ENCODE results near the gene CNIH3. TPM values are rescaled to one million over a fixed set of nuclear protein-coding genes. Genes with fewer than 3 reads are reported as not detected.

CNIH3 gene
- total and polyA plus RNA-seq, 2 donors (not counting 1 experiment from before 2014, with no cell fraction given) = 3.7 to 28.1 TPM

DNA sequence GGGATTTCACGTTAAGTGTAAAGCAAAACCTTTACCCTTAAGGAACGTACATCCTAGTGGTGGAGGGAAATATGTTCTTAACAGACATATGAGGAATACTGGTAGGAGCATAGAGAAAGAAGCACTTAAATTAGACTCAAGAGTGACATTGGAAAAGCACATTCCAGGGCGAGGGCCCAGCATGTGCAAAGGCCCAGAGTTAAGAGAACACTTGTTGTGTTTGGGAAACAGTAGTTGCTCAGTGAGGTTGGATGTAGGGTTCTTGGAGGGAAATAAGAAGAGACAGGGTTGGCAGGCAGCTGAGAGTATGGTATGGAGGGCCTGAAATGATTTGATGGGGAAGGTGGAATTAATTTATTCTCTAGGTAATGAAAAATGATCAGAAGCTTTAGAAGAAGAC is 115.5 kb downstream of the CNIH3 start:
- Histone ChIP-seq H3K4me1 (ENCODE audit: control insufficient read depth, extremely low read depth, insufficient read depth, low read length) (peaks cover 10% of the 10 kb centered on the region), H3K4me2 (ENCODE audit: extremely low read depth, insufficient read depth, low read length) (no peak overlapping the region), H3K9ac (ENCODE audit: insufficient read depth, low read length) (no peak overlapping the region), H4K20me1 (ENCODE audit: control insufficient read depth, extremely low read depth, insufficient read depth, low read length) (no peaks in the 10 kb centered on the region), H3K79me2 (ENCODE audit: control insufficient read depth, insufficient read depth, low read length) (no peaks in the 10 kb centered on the region), H2AFZ (ENCODE audit: low read length) (no peak overlapping the region), H3K4me3 (replicated peaks in 1 of 4; ENCODE audit: control extremely low read depth in 1 of 4, insufficient read depth in 1 of 4, low read depth in 3 of 4, low read length in 4 of 4) (no peak overlapping the region), H3K27ac (ENCODE audit: insufficient read depth, low read length) (no peak overlapping the region), H3K36me3 (ENCODE audit: control insufficient read depth, insufficient read depth, low read length) (no peaks in the 10 kb centered on the region), H3K9me3 (ENCODE audit: control insufficient read depth, insufficient read depth, low read depth, low read length) (no peaks in the 10 kb centered on the region), H3K27me3 (ENCODE audit: control insufficient read depth, insufficient read depth, low read length) (no peaks in the 10 kb centered on the region)
- DNase-seq (ENCODE audit: low read depth in 2 of 2) = no peak
- no peak for TF ChIP-seq CTCF (conservative IDR thresholded peaks at IDR 0.05 in 1 of 2, IDR thresholded peaks at IDR 0.05 in 1 of 2; ENCODE audit: low read depth in 1 of 2, low read length in 2 of 2)
- no peak for TF ChIP-seq EZH2 (IDR thresholded peaks at IDR 0.05; ENCODE audit: low read length, missing control alignments)

DNA sequence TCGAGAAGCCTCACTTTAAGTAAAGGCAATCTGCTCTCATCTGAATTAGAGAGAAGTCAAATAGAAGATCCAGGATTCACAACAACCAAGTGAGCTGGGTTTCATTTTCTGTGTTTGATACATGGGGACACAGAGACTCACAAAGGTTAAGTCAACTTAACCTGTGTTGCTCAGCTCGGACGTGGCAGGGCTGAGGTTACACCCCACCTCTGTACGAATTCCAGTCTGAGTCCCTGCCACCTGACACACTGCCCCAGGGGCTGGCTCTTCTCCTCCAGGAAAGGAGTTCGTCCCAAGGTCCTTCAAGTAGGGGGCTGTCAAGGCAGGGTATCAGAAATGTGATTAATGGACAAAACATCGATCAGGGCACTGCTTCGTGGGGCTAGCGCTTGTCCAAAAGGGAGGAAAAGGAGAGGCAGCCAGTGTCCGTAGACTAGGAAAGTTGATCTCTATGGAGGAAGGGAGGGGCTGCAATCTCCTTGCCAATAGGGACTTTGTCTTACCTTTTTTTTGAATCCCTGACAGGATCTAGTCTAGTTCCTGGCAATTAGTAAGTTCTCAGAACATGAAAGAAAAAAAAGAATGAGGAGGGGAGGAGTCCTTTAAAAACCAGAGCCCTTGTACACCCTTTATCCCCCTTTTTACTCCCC is 116.4 kb downstream of the CNIH3 start:
- H3K4me1 ChIP-seq (ENCODE audit: control insufficient read depth, extremely low read depth, insufficient read depth, low read length) = peaks cover 8% of the 10 kb centered on the region
- H3K27ac ChIP-seq (ENCODE audit: insufficient read depth, low read length) = no peak overlapping the region
- TF ChIP-seq EZH2 (IDR thresholded peaks at IDR 0.05; ENCODE audit: low read length, missing control alignments) = no peak
- TF ChIP-seq CTCF (conservative IDR thresholded peaks at IDR 0.05 in 1 of 2, IDR thresholded peaks at IDR 0.05 in 1 of 2; ENCODE audit: low read depth in 1 of 2, low read length in 2 of 2) = no peak
- H3K79me2 ChIP-seq (ENCODE audit: control insufficient read depth, insufficient read depth, low read length) = no peaks in the 10 kb centered on the region
- DNase-seq (ENCODE audit: low read depth in 2 of 2) = no peak
- no peaks in the 10 kb centered on the region for H3K36me3 ChIP-seq (ENCODE audit: control insufficient read depth, insufficient read depth, low read length)
- no peaks in the 10 kb centered on the region for H4K20me1 ChIP-seq (ENCODE audit: control insufficient read depth, extremely low read depth, insufficient read depth, low read length)
- no peak overlapping the region for H3K4me3 ChIP-seq (replicated peaks in 1 of 4; ENCODE audit: control extremely low read depth in 1 of 4, insufficient read depth in 1 of 4, low read depth in 3 of 4, low read length in 4 of 4)
- H3K27me3 ChIP-seq (ENCODE audit: control insufficient read depth, insufficient read depth, low read length) = no peaks in the 10 kb centered on the region
- no peaks in the 10 kb centered on the region for H3K9me3 ChIP-seq (ENCODE audit: control insufficient read depth, insufficient read depth, low read depth, low read length)
- H3K9ac ChIP-seq (ENCODE audit: insufficient read depth, low read length) = no peak overlapping the region
- no peak overlapping the region for H2AFZ ChIP-seq (ENCODE audit: low read length)
- no peak overlapping the region for H3K4me2 ChIP-seq (ENCODE audit: extremely low read depth, insufficient read depth, low read length)

- no peak overlapping the region for H2AFZ ChIP-seq (ENCODE audit: low read length)
These were observed 117.2 kb downstream of the CNIH3 start for GRCh38 chr1:224733027-224733911.

More at GRCh38 chr1:224733027-224733911, 117.2 kb downstream of the CNIH3 start:
- Histone ChIP-seq H3K79me2 (ENCODE audit: control insufficient read depth, insufficient read depth, low read length) (no peaks in the 10 kb centered on the region), H3K9ac (ENCODE audit: insufficient read depth, low read length) (no peak overlapping the region), H3K27me3 (ENCODE audit: control insufficient read depth, insufficient read depth, low read length) (no peaks in the 10 kb centered on the region), H3K36me3 (ENCODE audit: control insufficient read depth, insufficient read depth, low read length) (no peaks in the 10 kb centered on the region), H3K9me3 (ENCODE audit: control insufficient read depth, insufficient read depth, low read depth, low read length) (no peaks in the 10 kb centered on the region), H3K4me1 (ENCODE audit: control insufficient read depth, extremely low read depth, insufficient read depth, low read length) (peaks cover 9% of the 10 kb centered on the region), H3K4me3 (replicated peaks in 1 of 4; ENCODE audit: control extremely low read depth in 1 of 4, insufficient read depth in 1 of 4, low read depth in 3 of 4, low read length in 4 of 4) (no peak overlapping the region), H4K20me1 (ENCODE audit: control insufficient read depth, extremely low read depth, insufficient read depth, low read length) (no peaks in the 10 kb centered on the region), H3K4me2 (ENCODE audit: extremely low read depth, insufficient read depth, low read length) (no peak overlapping the region), H3K27ac (ENCODE audit: insufficient read depth, low read length) (no peak overlapping the region)
- TF ChIP-seq EZH2 (IDR thresholded peaks at IDR 0.05; ENCODE audit: low read length, missing control alignments) (no peak), CTCF (conservative IDR thresholded peaks at IDR 0.05 in 1 of 2, IDR thresholded peaks at IDR 0.05 in 1 of 2; ENCODE audit: low read depth in 1 of 2, low read length in 2 of 2) (no peak)
- DNase-seq (ENCODE audit: low read depth in 2 of 2) = peak; percentile 47 to 50

All from fibroblast of lung (primary cell).